H54 (cell line): ENCODE measurements around the gene GUCY1B1.
A peak's percentile ranks its signal among the peaks of the same experiment; 100 is the strongest.

Experiments
- DNase-seq: peaks from one replicate; pipeline ENCODE4 v3.0.0; 2011; ENCODE audit warnings: low spot score, mixed read lengths; ENCODE audit not compliant: insufficient read length
- FAIRE-seq: peaks from 3 replicates; lab custom pipeline; 2011; peaks lifted over from hg19 to GRCh38; lab: Jason Lieb, UNC
- POLR2A ChIP-seq: IDR thresholded peaks from 2 replicates; pipeline ENCODE4 v1.6.1; 2011; ENCODE audit warnings: low read depth, mild to moderate bottlenecking, low read length

The GUCY1B1 gene

GRCh38 chr4:155799794-155800123, 40.9 kb downstream of the GUCY1B1 start:
- TF ChIP-seq POLR2A, result no peak
- DNase-seq (no peak), FAIRE-seq (no peak)

DNA sequence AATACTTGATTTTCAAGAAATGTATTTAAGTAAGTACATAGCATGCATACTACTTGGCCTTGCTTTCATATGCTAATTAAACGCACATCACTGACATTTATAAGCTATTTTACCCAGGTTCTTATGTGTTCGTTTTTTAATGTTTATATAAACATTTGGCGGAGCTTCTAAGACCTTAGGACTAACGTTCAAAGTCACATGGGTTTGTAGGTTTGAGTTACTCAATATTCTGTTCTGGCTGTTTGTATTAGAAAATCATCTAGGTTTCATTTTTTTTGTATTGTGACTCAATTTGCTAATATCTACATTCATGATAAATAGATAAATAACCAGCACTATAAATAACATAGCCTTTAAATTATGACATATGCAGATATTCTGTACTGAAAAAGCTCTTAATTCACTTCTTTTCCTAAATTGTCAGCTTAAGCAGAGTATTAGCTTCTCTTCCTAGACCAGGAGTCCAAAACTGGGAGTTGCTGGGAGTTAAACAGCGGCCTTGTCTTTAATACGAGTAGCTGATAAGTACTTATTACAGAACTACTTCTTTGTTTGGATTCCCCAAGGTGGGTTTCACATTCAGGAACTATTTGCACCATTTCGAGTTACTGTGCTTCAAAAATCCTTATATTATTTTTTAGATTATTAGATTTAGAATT, 42.0 kb downstream of the GUCY1B1 start:
- DNase-seq (no peak), FAIRE-seq (no peak)
- no peak for TF ChIP-seq POLR2A

- no peak for TF ChIP-seq POLR2A
- no peak for DNase-seq
- FAIRE-seq, result no peak
These were observed 43.6 kb downstream of the GUCY1B1 start for GRCh38 chr4:155802190-155802959.

GRCh38 chr4:155805016-155805415, 46.2 kb downstream of the GUCY1B1 start:
- DNase-seq (no peak), FAIRE-seq (peak; percentile 33)
- no peak for TF ChIP-seq POLR2A

DNA sequence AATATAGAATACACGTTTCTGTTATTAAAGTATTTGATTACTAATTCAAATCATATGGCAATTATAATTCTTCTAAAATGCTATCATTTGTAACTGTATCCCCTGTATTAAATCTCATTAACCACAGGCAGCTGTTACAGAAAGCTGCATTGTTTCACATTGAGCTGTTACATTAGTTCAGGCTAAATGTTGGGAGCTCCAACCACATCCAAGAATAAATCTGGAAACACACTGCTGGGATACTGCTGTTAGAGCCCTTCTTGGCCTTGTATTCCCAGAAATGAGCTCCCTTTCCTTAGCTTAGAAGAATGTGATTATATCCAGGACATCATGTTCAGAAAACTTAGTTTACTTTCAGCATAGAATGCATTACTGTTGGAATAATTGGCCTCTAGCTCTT, 48.2 kb downstream of the GUCY1B1 start:
- TF ChIP-seq POLR2A, result no peak
- FAIRE-seq (no peak), DNase-seq (no peak)

DNA sequence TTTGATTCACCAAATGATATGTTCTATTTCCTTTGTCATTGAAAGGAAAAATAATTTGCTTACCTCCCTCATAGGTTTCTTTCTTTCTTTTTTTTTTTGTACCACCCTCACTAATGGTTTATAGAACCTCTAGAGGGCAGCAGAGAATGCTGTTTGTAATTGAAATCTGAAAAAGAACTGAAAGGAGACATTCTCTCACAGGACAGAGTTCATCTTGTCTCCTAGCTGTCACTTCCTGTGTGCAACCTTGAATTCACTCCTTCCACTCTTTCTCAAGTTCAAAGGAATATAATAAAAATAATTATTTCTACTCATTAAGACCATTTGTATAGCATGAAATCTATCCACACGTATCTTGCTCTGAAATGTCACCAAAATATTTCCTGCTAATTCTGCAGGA, 51.0 kb downstream of the GUCY1B1 start:
- peak; percentile 33 for FAIRE-seq
- no peak for DNase-seq
- TF ChIP-seq POLR2A, result no peak

DNA sequence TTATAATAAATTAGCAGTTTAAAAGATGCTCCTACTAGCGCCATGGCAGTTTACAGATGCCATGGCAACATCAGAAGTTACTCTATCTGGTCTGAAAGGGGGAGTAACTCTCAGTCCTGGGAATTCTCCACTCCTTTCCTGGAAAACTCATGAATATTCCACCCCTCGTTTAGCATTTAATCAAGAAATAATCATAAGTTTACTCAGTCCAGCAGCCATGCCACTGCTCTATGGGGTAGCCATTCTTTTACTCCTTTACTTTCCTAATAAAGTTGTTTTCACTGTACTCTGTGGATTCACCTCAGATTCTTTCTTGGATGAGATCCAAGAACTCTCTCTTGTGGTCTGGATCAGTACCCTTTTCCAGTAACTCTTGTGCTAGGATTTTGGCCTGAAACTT, 52.3 kb downstream of the GUCY1B1 start:
- FAIRE-seq (no peak), DNase-seq (no peak)
- no peak for TF ChIP-seq POLR2A

- FAIRE-seq, result no peak
- TF ChIP-seq POLR2A, result no peak
- DNase-seq, result no peak
These were observed 59.8 kb downstream of the GUCY1B1 start for GRCh38 chr4:155818639-155819038.

DNA sequence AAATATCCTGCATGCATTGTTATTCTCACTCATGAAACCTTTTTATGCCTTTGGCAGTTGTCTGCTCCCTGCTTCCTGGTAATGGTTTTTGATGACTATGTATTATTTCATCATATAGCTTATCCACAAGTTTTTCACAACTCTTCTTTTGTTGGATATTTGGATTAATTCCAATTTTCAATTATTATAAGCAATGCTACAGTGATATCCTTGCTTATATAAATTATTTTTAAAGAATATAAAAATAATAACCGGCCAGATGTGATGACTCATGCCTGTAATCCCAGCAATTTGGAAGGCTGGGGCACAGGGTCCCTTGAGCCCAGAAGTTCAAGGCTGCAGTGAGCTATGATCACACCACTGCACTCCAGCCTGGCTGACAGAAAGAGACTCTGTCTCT, 60.2 kb downstream of the GUCY1B1 start:
- TF ChIP-seq POLR2A, result no peak
- FAIRE-seq, result no peak
- no peak for DNase-seq

DNA sequence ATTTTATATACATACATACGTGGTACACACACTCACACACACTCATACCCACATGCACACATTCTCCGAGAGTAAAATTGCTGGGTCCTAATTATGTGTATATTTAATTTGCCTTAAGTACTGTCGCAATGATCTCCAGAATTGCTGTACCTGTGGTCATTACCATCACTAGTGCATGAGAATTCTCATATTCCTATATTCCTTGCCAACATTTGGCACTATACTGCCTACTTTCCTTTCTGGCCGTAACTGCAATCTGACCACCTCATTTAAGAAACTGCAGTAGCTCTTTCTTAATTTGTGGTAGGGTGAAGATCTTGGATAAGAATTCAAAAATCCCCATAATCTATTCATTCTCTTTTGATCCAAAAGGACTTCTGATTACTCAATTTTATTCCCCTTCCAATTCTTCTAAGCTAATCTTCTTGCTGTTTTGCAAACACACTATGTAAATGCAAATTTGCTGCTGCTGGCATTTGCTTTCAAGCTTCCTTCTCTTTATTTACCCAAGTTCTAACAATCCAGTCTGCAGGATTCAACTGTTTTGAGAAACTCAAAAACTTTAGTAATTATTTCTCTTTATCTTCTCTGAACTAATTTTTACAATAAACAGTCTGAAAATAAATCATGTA, 62.2 kb downstream of the GUCY1B1 start:
- no peak for TF ChIP-seq POLR2A
- DNase-seq (no peak), FAIRE-seq (no peak)

DNA sequence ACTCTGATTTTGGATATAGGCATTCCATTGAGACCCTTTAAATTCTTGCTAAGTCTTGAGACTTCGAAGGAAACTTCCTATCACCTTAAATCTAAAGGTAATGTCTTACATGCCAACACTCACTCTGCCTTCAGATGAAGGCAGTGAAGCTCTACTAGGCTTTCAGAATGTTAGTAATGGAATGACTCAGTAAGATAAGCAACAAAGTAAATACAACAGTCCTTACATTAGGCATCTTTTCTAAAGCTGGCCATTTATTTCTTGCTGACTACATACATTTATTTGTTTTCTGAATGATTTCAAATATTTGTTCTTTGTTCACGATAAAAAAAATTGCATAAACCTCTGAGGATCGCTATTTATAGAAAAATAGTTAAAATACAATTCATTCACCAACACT, 63.8 kb downstream of the GUCY1B1 start:
- DNase-seq, result no peak
- no peak for TF ChIP-seq POLR2A
- no peak for FAIRE-seq

DNA sequence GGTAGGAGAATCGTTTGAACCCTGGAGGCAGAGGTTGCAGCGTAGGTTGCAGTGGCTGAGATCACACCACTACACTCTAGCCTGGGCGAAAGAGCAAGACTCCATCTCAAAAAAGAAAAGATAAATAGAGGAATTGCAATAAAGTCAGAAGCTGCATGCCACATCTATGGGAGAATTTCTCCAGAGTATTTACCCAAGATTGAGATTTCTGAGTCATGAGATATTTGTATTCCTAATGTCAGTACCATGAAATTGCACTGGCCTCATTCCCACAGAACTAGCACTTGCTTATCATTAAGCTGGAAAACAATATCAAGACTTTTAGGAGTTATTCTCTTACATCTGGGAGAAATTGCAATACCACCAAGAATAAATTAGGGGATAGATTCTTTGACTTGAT, 69.8 kb downstream of the GUCY1B1 start:
- no peak for TF ChIP-seq POLR2A
- DNase-seq, result no peak
- FAIRE-seq, result no peak

DNA sequence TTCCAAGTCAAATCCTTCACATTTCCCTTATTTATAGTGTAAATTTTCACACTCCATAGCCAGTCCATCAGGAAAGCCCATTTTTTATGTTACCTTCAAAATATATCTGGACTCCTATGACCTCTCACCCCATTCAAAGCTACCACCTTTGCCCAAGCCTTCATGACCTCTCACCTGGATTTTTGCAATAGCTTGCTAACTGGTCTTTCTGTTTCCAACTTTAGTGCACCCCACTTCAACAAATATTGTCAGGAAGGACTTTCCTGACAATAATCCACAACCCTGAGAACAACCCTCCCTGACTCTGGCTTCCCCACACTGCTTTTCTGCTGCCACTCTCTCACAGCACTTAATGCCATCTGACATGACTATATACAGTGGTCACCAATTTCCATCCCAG, 73.8 kb downstream of the GUCY1B1 start:
- TF ChIP-seq POLR2A, result no peak
- DNase-seq (no peak), FAIRE-seq (no peak)

DNA sequence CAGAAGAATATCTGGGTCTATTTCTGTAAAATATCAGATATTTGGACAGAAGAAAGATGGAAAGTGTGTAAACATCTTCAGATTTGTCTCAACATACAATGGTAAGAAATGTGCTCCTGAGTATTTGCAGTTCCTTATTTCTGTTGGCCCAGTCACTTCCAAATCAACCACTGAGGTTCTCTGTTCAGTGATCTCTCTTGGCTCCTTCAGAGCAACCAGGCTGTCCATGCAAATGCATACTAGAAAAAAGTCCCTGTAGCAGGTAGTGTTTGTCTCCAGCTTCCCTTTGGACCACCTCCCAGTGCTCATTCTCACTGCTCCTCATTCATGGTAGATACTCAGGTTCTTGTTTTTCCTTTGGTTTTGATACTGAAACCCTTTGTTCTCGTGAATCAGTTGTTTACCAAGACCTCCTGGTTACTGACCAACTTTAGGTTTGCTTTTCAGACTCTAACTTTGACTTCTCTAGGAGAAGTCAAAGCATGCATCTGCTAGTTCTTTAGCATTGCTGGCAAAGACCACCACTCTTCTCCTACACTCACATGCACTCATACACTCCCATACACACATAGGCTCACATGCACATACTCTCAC, 78.5 kb downstream of the GUCY1B1 start:
- no peak for TF ChIP-seq POLR2A
- no peak for FAIRE-seq

More for the DNA sequence above, 78.5 kb downstream of the GUCY1B1 start:
- DNase-seq, result no peak
